H1 (cell line): ENCODE data around the gene SPEN. TPM values are rescaled to one million over a fixed set of nuclear protein-coding genes. Genes with fewer than 3 reads are reported as not detected.
A peak's percentile ranks its signal among the peaks of the same experiment; 100 is the strongest.

Source experiments
- ASH2L ChIP-seq: fragments of 200-600, 300-600 bp; sonication (generic); IDR thresholded peaks from one replicate; pipeline ENCODE4 v1.7.1; 2017; ENCODE audit warnings: low read length
- ATF3 ChIP-seq: IDR thresholded peaks from 2 replicates; pipeline ENCODE4 v1.6.1; 2011; ENCODE audit warnings: low read depth, mild to moderate bottlenecking, low read length; ENCODE audit not compliant: insufficient read depth
- BRCA1 ChIP-seq: IDR thresholded peaks from 2 replicates; pipeline ENCODE4 v1.6.1; 2012; ENCODE audit warnings: low read depth, low read length, improper control_type of control experiment
- CBX8 ChIP-seq: fragments of 300-800, 300-1000 bp; sonication (generic); IDR thresholded peaks from 2 replicates; pipeline ENCODE4 v1.7.1; 2016; ENCODE audit warnings: low read depth, low read length, borderline replicate concordance
- CREB1 ChIP-seq: IDR thresholded peaks from 2 replicates; pipeline ENCODE4 v1.6.1; 2012; ENCODE audit warnings: inconsistent platforms
- CTBP2 ChIP-seq: IDR thresholded peaks from 2 replicates; pipeline ENCODE4 v1.7.0; 2011; ENCODE audit warnings: borderline replicate concordance, mild to moderate bottlenecking, moderate library complexity, mixed read lengths, low read length; ENCODE audit not compliant: insufficient read depth, insufficient read length
- EZH2 ChIP-seq: fragments of 200-600 bp; sonication (generic); IDR thresholded peaks from 2 replicates; pipeline ENCODE4 v1.7.1; 2012; ENCODE audit warnings: low read depth, mild to moderate bottlenecking, moderate library complexity, low read length, inconsistent platforms; ENCODE audit not compliant: severe bottlenecking
- HDAC2 ChIP-seq, 2 experiments: fragments of 300-600 bp in 1 of 2; sonication (generic) in 1 of 2; IDR thresholded peaks; 2 replicates each; pipeline ENCODE4 v1.6.1; 2011 to 2012; ENCODE audit warnings: low read depth in 2 of 2, low read length in 2 of 2, mild to moderate bottlenecking in 2 of 2, moderate library complexity in 2 of 2, borderline replicate concordance in 1 of 2, inconsistent platforms in 1 of 2
- JUN ChIP-seq: IDR thresholded peaks from 2 replicates; pipeline ENCODE4 v1.6.1; 2011; ENCODE audit warnings: low read depth, mild to moderate bottlenecking, improper control_type of control experiment, low read length
- JUND ChIP-seq: IDR thresholded peaks from 2 replicates; pipeline ENCODE4 v1.6.1; 2011; ENCODE audit warnings: mild to moderate bottlenecking, improper control_type of control experiment, low read length
- KDM1A ChIP-seq: fragments of 200-600, 300-600 bp; sonication (generic); IDR thresholded peaks from 2 replicates; pipeline ENCODE4 v1.7.1; 2016; ENCODE audit warnings: mild to moderate bottlenecking, low read length, borderline replicate concordance
- KDM5A ChIP-seq: fragments of 200-600 bp; IDR thresholded peaks from 2 replicates; pipeline ENCODE4 v1.7.1; 2012; ENCODE audit warnings: mild to moderate bottlenecking, low read length, inconsistent platforms, mixed read lengths
- MAFK ChIP-seq: IDR thresholded peaks from 2 replicates; pipeline ENCODE4 v1.6.1; 2012; ENCODE audit warnings: low read depth, mild to moderate bottlenecking, improper control_type of control experiment, low read length
- POLR2AphosphoS5 ChIP-seq: IDR thresholded peaks from 2 replicates; pipeline ENCODE4 v1.6.1; 2011; ENCODE audit warnings: low read depth, low read length
- SIN3A ChIP-seq, 2 experiments: IDR thresholded peaks in 1 of 2; conservative IDR thresholded peaks in 1 of 2; 2 replicates each; pipeline ENCODE4 v1.6.1; 2011 to 2012; ENCODE audit warnings: low read length in 2 of 2, improper control_type of control experiment in 1 of 2, low read depth in 1 of 2, mild to moderate bottlenecking in 1 of 2
- SIRT6 ChIP-seq: IDR thresholded peaks from one replicate; pipeline ENCODE4 v1.7.1; 2012; ENCODE audit warnings: low read length, inconsistent platforms
- SIX5 ChIP-seq: IDR thresholded peaks from 2 replicates; pipeline ENCODE4 v1.6.1; 2011; ENCODE audit warnings: mild to moderate bottlenecking, low read depth, low read length
- SP1 ChIP-seq: IDR thresholded peaks from 2 replicates; pipeline ENCODE4 v1.6.1; 2011; ENCODE audit warnings: low read depth, low read length
- SP4 ChIP-seq: IDR thresholded peaks from 2 replicates; pipeline ENCODE4 v1.6.1; 2012; ENCODE audit warnings: low read length, inconsistent platforms
- SRF ChIP-seq: IDR thresholded peaks from 2 replicates; pipeline ENCODE4 v1.6.1; 2011; ENCODE audit warnings: mild to moderate bottlenecking, low read depth, low read length, moderate library complexity
- TAF7 ChIP-seq: optimal IDR thresholded peaks from 2 replicates; pipeline ENCODE3; 2011; ENCODE audit warnings: low read depth, mild to moderate bottlenecking, inconsistent platforms, low read length, moderate library complexity, borderline replicate concordance
- ZNF274 ChIP-seq: IDR thresholded peaks from 2 replicates; pipeline ENCODE4 v1.7.0; 2012; ENCODE audit warnings: low read length, borderline replicate concordance; ENCODE audit errors: extremely low read depth
- polyA plus RNA-seq, 7 experiments: library from polyadenylated mRNA; depleted of rRNA in 3 of 7; stranded (reverse) in 5 of 7; unstranded in 2 of 7; fragments of >200 nt in 5 of 7; fragments of 200-250 nt in 2 of 7; gene quantifications; 1 replicate in 5 of 7; 2 replicates in 1 of 7; 4 replicates in 1 of 7; pipeline versions ENCODE4 v1.2.1 to v1.2.3, GENCODE V29; 2011 to 2013; ENCODE audit warnings: missing spikeins in 2 of 7, mixed read lengths in 2 of 7
- total RNA-seq: library from RNA; stranded (reverse); fragmentation: NEBNext Ultra II Directional; extraction: Animal tissue kit (Norgen Biotek cat#: 25700); gene quantifications from 2 replicates; pipeline ENCODE4 v1.2.1, GENCODE V29; 2021

Gene SPEN
- total and polyA plus RNA-seq, 2 of the 8 experiments (the other 6 are each of a cell fraction or from before 2014, with no cell fraction given), result 12.5 to 52.1 TPM

- TF ChIP-seq KDM5A (no peak), SP4 (peak; percentile 61; the same call in 1 of the 2 replicates), ATF3 (no peak), SIX5 (no peak), KDM1A (0 out of 2 replicates have a peak, but pooled peaks have one; percentile 9), ASH2L (peak; percentile 67), JUND (no peak; the same call in 1 of the 2 replicates), SIRT6 (no peak), TAF7 (peak; percentile 10), EZH2 (no peak), HDAC2 (IDR thresholded peaks at IDR 0.05; ENCODE audit: borderline replicate concordance in 1 of 2, low read depth in 2 of 2, low read length in 2 of 2) (no peak; a peak in 1 of 4 replicates), SRF (no peak), SP1 (peak; percentile 71), ZNF274 (no peak), CTBP2 (no peak), CREB1 (no peak), CBX8 (no peak), SIN3A (conservative IDR thresholded peaks at IDR 0.05 in 1 of 2, IDR thresholded peaks at IDR 0.05 in 1 of 2; ENCODE audit: low read depth in 1 of 2, low read length in 2 of 2) (peak in 1 of 2 experiments; percentile 68; a peak in 1 of 4 replicates), BRCA1 (no peak), POLR2AphosphoS5 (peak; percentile 90), JUN (no peak), MAFK (no peak)
Observed at GRCh38 chr1:15834406-15835204, 12.9 kb upstream of the SPEN start (continued).
